CD4-positive, alpha-beta T cell treated with Interferon alpha-2 for 1 hour (primary cell): ENCODE measurements around the gene OGFOD2.
"Not testable (repeated sequence)": the region's sequence is repeated elsewhere in the genome, so short reads cannot be mapped to it uniquely, and the experiment has no call there.

Experiments used
- DNase-seq, 2 donors: peaks; one replicate each; pipeline ENCODE4 v3.0.0-alpha.2; 2020 to 2022

The OGFOD2 gene

DNA sequence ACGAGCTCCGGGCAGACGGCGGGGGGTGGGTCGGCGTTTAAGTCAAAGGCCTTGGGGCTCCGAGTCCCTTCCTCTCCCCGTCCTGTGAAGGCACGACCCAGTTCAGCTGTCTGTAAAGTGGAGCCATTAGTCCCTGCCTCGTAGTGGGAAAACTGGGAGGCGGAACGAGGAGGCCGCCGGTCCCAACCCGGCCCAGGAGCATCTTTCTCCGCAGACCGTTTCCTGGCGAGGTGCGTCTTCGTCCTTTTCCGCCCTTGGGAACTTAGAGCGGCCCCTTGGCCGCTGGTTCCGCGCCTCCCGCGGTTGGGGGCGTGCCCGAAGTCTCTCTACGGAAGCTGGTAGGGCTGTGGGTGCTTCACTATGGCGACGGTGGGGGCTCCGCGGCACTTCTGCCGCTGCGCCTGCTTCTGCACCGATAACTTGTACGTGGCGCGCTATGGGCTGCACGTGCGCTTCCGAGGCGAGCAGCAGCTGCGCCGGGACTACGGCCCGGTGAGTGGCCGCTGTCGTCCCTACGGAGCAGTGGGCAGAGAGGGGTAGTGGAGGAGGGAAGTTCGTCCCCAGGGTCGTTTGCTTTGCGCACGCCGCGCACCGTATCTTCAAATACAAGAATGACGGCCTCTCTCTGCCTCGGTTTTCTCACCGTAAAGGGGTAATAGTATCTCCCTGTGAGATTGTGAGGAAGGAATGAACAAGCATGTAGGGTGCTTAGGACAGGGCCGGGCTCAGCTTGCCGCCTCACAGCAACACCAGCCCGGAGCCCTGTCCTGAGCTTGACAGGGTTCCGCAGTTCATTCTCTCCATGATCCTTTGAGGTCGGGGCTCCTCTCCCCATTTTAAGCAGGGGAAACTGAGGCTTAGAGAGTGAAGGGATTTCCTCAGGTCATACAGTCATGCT lies at the start of gene OGFOD2:
Gene OGFOD2, plus strand, starts transcription at position 353 of the 898 bp plus-strand sequence. Its CDS starts 8 bp downstream, at position 361.
- peak; percentile 91 to 95 for DNase-seq

DNA sequence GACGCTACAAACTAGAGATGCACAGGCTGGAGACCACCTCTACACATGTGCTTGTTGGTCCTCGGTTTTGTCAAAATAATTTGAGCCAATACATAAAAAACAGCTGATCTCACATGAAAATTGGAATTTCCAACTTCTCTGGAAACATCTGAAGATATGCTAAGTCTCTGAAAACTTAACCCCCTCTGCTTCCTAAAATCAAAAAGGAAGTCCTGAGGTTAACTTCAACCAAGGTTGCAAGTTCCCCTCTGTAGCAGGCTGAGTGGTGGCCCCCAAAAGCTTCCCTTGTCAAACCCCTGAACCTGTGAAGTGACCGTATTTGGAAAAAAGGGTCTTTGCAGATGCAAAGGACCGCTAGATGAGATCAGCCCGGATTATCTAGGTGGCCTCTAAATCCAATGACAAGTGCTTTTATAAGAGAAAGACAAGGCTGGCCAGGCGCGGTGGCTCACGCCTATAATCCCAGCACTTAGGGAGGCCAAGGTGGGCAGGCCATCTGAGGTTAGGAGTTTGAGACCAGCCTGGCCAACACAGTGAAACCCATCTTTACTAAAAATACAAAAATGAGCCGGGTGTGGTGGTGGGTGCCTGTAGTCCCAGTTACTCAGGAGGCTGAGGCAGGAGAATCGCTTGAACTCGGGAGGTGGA lies 47.2 kb upstream of the OGFOD2 start:
- no peak for DNase-seq

DNA sequence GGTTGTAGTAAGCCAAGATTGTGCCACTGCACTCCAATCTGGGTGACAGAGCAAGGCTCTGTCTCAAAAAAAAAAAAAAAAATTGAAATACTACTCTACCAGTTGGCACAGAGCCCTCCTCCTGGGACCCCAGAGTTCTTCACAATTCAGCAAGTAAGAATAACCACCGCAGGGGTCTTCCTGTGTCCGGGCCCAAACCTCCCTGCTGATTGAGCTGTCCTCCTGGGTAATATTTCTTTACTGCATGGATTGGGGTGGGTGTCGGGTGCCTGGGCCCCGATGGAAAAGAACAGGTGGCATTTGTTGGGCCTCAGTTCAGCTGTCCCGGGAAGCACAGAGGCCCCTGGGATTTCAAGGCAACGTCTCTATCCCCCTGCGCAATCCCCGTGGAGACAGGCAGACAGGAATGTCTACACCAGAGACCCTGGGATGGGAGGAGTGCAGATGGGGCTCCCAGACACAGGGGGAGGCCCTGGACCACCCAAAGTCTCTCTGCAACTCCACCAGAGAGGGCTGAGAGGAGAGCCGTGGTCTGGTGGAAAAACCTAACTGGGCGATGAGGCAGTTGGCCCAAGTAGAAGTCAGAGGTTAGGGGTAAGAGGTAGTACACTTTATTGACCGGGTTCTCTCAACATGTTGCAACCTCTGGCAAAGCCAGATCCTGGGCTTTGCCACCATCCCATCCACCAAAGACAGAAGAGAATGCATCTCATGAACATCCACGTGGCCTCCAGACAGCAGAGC lies 46.5 kb upstream of the OGFOD2 start:
- no peak for DNase-seq

DNA sequence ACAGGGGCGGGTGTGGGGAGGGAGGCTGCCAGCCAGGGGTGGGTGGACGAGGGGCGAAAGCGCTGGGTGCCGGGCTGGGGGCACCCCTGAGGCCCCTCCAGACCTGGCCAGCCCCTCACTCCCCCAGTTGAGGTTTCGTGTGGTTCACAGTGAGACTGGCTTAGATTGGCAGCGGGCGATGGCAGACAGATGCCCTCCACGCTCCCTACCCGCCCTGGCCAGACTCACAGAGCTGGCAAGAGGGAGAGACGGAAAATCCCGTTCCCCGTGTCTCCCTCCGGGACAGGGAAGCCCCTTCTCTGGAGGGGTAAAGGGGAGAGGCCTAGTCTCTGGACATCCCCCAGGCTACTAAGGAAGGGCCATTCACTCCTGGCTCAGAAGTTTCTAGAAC lies 45.9 kb upstream of the OGFOD2 start:
- no peak for DNase-seq

DNA sequence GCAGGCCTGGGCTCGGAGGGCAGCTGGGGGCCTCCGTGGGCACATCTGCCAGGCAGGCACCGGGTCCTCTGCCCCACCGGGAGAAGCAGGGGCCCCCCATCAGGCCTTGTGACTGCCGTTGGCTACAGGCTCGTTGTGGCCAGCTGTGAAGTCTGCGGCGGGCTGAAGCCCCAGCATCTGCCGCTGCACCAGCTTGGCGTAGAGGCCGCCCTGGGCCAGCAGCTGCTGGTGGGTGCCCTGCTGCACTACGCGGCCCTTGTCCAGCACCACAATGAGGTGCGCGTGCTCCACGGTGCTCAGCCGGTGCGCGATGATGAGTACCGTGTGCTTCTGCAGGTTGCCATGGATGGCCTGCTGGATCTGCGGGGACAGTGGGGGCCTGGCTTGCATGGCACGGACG lies 45.2 kb upstream of the OGFOD2 start:
- no peak for DNase-seq

DNA sequence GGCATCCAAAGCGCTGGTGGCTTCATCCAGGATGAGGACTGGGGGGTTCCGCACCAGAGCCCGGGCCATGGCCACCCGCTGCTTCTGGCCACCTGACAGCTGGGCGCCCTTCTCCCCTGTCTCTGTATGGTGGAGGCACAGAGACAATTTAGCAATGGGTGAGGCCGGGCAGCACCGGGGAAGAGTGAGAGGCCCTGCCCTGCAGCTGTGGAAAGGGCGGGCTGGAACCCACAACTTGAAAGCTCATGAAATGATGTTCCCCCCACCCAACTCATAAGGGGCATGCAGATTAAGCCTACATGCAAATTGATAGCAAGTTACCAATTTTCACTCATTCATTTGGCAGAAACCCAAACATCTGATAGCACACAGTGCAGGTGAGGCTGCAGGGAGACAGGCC lies 42.8 kb upstream of the OGFOD2 start:
- DNase-seq, result no peak

DNA sequence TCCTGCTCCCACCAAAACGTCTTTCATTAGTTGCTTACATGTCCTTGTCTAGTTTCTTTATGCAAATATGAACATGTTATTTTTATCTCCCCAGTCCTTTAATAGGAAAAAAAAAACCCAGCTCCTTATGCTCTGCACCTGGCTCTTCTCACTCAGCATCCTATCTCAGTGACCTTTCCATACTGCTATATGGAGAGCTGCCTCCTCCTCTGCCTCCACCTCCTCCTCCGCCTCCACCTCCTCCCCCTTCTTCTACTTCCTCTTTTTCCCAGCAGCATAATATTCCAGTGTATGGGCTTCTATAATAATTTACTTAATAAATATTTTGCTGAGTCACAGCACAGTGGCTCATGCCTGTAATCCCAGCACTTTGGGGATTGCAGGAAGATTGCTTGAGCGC lies 40.3 kb upstream of the OGFOD2 start:
- DNase-seq, result no peak

DNA sequence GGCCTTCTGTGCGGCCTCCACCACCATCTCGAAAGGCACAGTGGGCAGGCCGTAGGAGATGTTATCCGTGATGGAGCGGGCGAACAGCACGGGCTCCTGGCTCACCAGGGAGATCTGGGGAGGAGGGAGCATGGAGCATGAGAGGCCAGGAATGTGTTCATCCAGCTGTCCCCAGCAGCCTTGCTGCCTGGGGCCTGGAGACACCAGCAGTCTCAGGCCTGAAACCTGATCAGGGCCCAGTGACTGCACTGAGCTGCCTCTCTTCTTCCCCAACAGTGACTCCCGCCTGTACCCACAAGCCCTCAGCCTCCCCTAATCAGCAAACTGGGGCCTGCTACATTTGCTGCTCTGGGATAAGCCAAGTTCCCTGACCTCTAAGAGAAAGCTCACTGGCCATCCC lies 39.7 kb upstream of the OGFOD2 start:
- no peak for DNase-seq

DNA sequence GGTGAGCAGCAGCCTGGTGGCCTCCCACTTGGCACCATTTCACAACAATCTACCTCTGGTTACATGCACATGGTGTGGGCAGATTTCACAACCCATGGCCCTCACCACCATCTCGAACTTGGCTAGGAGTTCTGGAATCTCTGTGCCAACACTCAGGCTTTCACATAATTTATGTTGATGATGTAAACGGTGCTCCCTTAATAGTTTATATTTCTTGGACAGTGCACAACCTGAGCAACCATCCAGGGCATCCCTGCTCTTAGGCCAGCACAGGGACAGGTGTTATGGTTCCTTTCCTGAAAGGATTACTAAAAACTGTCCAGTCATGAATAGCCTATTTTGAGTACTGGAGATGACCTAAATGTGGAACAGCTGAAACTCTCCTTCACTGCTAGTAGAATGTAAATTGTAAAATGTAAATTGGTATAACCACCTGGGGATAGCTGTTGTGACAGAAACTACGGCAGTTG lies 37.4 kb upstream of the OGFOD2 start:
- DNase-seq, result no peak

DNA sequence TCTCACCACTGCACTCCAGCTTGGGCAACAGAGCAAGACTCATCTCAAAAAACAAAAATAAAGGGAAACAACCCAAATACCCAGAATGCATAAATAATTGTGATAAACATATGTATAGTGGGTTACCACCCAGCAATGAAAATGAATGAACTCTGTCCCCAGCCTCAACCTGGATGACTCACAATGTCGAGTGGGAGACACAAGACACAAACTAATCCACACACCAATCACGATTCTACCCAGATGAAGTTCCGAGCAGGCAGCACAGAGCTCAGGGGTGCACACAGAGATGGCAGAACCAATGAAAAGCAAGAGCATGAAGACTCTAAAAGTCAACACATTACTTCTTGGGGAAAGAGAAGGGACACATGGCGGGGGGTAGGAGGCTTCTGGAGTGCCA lies 35.9 kb upstream of the OGFOD2 start:
- no peak for DNase-seq

DNA sequence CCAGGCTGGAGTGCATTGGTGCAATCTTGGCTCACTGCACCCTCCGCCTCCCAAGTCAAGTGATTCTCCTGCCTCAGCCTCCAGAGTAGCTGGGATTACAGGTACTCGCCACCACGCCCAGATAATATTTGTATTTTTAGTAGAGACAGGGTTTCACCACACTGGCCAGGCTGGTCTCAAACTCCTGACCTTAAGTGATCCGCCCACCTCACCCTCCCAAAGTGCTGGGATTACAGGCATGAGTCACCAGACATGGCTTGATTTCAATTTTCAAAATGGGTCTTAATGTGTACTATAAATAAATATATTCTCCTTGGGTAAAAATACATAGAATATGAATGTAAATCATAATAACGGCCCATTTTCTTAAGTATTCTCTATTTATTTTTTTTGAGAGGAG lies 33.7 kb upstream of the OGFOD2 start:
- DNase-seq, result not testable (repeated sequence)

DNA sequence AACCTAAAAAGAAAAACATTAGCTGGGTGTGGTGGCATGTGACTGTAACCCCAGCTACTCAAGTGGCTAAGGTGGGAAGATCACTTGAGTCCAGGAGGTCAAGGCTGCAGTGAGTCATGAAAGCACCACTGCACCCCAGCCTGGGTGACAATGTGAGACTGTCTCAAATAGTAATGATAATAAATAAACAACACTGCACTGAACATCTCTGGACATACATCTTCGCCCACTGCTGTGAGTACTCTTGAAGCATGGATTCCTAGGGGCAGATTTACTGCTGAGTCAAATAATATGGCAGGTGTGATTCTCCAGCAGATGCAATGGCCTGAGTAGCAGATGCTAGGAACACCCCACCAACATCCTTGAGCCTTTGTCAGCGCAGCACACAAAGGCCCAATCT lies 32.4 kb upstream of the OGFOD2 start:
- peak in 1 of 2 donors; percentile 21 for DNase-seq

DNA sequence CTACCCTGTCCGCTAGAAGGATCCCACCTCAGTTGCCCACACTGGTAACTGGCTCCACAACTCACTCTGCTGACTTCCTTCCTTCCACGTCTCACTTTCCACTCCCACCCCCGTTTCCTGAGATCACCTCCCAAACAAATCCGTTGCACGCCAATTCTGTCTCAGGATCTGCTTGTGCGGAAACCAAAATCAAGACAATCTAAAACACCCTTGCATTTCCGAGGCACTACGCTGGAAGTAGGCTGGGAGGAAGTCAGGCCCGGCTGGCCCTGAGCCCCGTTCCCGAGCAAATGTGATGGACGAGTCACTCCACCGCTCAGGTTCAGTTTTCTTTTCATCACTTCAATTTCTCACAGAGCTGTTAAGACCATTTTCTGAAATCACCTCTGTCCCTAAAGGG lies 31.8 kb upstream of the OGFOD2 start:
- no peak for DNase-seq

DNA sequence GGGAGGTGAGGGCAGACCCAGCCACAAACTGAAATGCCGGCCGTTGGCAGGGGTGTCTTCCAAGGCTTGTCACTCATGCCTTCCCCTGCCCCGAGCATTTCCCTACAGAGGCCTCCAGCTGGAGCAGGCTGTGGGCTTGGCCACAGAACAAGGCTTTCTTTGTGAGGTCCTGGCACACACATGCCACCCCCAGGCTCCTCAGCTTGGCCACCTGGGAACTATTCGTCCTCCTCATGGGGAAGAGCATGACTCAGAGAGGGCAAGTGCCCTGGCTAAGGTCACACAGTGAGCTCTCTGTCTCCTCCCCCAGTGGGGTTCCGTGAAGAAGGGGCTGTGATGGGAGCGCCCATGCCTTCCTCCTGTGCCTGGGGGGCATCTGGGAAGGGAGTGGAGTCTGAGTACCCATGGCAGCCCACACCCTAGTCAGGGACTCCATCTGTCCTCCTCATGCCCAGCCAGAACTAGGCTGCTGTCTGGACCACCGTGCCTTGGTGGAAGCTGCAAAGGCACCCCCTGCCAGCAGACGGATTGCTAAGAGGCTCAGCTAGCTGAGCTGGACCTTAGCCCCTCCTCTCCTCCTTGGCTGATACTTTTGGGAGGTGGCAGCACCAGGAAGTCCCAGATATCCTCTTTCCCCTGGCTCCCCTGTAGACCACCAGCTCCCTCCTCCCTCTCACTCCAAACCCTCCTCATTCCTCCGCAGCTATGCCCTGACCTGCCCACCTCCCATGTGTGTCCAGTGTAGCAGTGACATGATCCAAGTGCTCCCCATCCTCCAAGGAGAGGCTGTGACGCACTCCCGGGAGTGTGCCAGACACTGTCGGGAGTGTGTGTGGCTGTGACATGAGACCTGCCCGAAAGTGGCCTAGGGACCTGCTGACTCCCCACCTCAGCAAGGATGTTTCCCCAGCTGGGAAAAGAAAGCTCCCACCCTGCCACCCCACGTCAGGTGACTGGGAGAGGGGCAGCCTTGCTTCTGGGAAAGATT lies 30.1 kb upstream of the OGFOD2 start:
- DNase-seq, result no peak

DNA sequence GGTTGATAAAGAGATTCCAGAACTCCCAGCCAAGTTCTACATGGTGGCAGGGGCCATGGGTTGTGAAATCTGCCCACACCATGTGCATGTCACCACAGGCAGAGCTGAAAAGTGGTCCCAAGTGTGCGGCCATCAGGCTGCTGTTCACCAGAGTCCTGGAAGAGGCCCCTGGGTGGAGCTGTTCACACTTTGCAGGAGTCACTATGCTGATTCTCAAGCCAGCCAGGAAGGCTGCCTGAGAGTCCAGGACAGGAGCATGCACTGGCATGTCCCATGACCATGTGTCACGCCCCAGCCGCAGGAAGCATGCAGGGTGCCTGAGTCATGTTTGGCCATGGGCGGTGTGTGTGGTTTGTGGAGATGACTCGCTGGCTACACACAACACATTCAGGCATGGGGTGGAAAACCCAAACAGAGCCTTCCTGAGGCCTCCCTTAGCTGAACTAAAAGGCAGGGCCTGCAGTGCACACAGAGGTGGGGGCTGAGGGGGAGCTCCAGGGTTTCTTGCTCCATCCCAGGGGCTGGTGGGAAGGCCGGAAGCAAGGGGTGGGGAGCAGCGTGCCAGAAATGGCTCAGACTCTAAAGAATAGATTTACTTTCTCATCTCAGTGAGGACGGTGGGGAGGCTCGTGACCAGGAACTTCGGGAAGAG lies 28.2 kb upstream of the OGFOD2 start:
- DNase-seq, result peak; percentile 55 to 84

DNA sequence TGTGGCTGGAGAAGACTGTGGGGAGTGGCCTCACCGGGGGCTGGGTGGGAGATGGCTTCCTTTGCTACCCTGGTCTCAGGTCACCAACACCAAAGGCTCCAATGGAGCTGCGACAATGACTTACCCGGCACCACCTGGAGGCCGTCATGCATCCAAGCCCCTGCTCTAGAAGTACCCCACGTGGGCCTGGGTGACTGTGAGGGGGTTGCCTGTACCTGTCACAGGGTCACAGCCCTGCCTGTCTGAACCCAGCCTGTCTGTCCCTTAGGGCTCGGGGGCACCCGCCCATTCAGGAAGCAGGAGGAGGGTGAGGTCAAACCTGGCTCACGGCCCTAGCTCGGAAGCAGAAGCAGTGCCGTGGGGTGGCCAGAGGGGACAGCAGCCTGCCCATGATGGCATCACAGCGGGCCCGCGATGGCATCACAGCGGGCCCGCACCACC lies 27.7 kb upstream of the OGFOD2 start:
- DNase-seq, result peak in 1 of 2 donors; percentile 35

DNA sequence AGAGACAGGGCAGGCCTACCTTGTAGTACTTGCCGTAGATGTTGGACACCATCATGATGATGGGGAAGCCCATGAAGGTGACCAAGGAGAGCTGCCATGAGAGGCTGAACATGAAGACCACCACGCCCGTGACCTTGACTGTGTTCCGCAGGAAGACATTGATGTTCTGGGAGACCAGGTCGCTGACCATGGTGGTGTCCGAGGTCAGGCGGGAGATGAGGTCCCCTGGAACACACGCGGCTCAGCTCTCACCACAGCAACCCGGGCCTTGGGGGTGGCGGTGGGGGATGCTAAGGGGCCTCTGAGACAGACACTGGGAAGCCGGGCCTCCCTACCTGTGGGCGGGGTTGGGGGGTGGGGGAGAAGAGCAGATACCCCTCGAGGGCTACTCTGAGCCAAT lies 26.4 kb upstream of the OGFOD2 start:
- no peak for DNase-seq

DNA sequence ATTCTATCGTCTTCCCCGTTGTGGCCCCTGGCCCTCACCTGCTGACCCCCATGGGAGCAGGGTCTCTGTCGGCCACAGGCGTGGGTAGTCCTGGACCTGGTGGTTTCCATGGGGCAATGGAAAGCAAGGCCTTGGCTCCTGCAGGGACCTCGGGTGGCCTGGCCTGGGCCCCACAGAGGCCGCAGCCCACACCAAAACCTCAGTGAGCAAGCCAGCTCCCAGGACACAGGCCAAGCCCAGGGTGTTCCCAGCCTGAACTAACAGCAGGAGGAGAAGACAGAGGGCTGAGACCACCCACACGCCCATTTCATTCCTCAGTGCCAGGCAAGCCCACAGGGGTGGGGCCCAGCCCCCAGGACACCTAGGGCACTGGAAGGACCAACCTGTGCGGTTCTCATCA lies 25.6 kb upstream of the OGFOD2 start:
- no peak for DNase-seq

DNA sequence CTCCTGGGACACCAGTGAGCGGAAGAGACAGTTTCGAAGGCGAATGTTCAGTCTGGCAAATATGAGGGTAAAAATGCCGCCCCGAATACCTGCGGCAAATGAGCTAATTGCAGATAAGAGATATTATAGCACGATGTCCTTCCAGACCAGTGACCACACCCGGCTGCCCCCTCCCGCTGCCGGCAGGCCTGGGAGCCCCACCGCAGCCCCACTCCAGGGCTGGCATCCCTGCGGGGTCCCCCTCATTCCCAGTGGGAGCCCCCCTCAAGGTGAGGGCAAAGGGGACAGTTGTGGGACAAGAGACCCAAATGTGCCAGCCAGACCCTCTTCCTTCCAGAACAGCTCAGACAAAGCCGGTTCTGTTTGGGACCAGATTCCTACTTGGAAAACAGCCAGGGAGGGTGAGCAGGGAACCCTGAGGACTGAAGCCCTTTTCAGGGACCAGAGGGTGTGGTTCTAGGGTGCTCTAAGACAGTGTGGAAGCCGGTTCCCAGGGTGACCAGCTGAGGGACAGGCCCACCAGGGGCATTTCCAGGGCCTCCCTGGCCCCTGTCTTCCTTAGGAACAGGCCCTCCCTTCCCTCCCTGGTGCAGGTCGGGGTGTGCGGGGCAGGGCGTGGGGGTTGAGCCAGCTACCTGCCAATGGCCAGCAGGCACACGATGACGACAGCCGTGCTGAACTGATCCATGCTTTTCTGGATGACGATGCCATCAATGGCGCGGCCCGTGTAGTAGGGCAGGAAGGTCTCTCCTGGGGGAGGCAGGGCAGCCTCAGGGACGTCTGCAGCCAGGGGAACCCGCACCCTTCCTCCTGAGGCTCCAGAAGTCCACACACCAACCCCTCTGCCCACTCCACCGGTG lies 25.0 kb upstream of the OGFOD2 start:
- DNase-seq, result no peak

DNA sequence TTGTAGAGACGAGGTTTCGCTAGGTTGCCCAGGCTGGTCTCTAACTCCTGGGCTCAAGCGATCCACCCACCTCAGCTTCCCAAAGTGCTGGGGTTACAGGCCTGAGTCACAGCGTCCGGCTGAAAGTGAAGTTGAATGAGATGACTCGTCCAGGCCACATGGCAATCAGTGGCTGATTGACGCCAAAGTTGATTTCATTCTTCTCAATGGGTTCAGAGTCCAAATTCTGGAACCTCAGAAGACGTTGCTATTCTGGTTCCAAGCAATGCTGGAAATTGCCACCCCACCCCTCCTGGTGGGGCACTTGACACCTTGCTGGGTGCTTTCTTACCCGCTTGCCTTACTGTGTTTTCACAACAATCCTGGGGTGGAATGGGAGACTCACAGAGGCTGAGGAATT lies 23.6 kb upstream of the OGFOD2 start:
- DNase-seq, result no peak
